IPS-NIHi7 (cell line): ENCODE data around the gene PPIP5K1.
"Not testable (repeated sequence)": the region's sequence is repeated elsewhere in the genome, so short reads cannot be mapped to it uniquely, and the experiment has no call there.

Source experiments
- DNase-seq: peaks from one replicate; pipeline ENCODE4 v3.0.0; 2012; ENCODE audit warnings: mixed read lengths; ENCODE audit errors: extremely low spot score

The PPIP5K1 gene

GRCh38 chr15:43589778-43590466 lies at the start of gene PPIP5K1:
Gene PPIP5K1, minus strand, starts transcription at chr15:43590208. Its CDS starts 5,704 bp downstream, at chr15:43584504.
- not testable (repeated sequence) for DNase-seq

GRCh38 chr15:43638464-43639204 lies 48.6 kb upstream of the PPIP5K1 start:
- not testable (repeated sequence) for DNase-seq

GRCh38 chr15:43626937-43627336 lies 36.9 kb upstream of the PPIP5K1 start:
- DNase-seq = not testable (repeated sequence)

- no peak for DNase-seq
These were observed 35.1 kb upstream of the PPIP5K1 start for GRCh38 chr15:43625106-43625505.

- not testable (repeated sequence) for DNase-seq
These were observed 32.2 kb upstream of the PPIP5K1 start for GRCh38 chr15:43622068-43622799.

GRCh38 chr15:43618700-43619099 lies 28.7 kb upstream of the PPIP5K1 start, which contains the start of gene STRC:
Gene STRC, minus strand, starts transcription at chr15:43618800. Its CDS starts 78 bp downstream, at chr15:43618722.
- not testable (repeated sequence) for DNase-seq

- not testable (repeated sequence) for DNase-seq
These were observed 27.7 kb upstream of the PPIP5K1 start for GRCh38 chr15:43617750-43618149.

- not testable (repeated sequence) for DNase-seq
These were observed 12.2 kb upstream of the PPIP5K1 start for GRCh38 chr15:43602233-43602632.

- DNase-seq = not testable (repeated sequence)
These were observed 10.2 kb upstream of the PPIP5K1 start for GRCh38 chr15:43600200-43600599.

GRCh38 chr15:43599131-43599530 lies 9.1 kb upstream of the PPIP5K1 start:
- not testable (repeated sequence) for DNase-seq

- not testable (repeated sequence) for DNase-seq
These were observed 3.6 kb upstream of the PPIP5K1 start, which contains the start of gene CKMT1B for GRCh38 chr15:43593328-43594190. Gene CKMT1B, plus strand, starts transcription at chr15:43594027. Its CDS starts 192 bp downstream, at chr15:43594219.

- not testable (repeated sequence) for DNase-seq
These were observed 2.8 kb upstream of the PPIP5K1 start for GRCh38 chr15:43592841-43593240.

- DNase-seq = not testable (repeated sequence)
These were observed 15.4 kb downstream of the PPIP5K1 start for GRCh38 chr15:43574607-43575006.

GRCh38 chr15:43566615-43567014 lies 23.4 kb downstream of the PPIP5K1 start:
- not testable (repeated sequence) for DNase-seq

GRCh38 chr15:43563793-43564192 lies 26.2 kb downstream of the PPIP5K1 start:
- not testable (repeated sequence) for DNase-seq

- not testable (repeated sequence) for DNase-seq
These were observed 27.3 kb downstream of the PPIP5K1 start for GRCh38 chr15:43562753-43563152.

GRCh38 chr15:43552986-43553385 lies 37.0 kb downstream of the PPIP5K1 start:
- DNase-seq = no peak

- no peak for DNase-seq
These were observed 37.8 kb downstream of the PPIP5K1 start for GRCh38 chr15:43552256-43552655.

GRCh38 chr15:43550527-43551363 lies 39.3 kb downstream of the PPIP5K1 start:
- DNase-seq = no peak

- no peak for DNase-seq
These were observed 42.5 kb downstream of the PPIP5K1 start for GRCh38 chr15:43547539-43547938.
